ENCODE measurements around the gene SCO1. TPM values are rescaled to one million over a fixed set of nuclear protein-coding genes. Genes with fewer than 3 reads are reported as not detected.
"Not testable (repeated sequence)": the region's sequence is repeated elsewhere in the genome, so short reads cannot be mapped to it uniquely, and the experiment has no call there.

SCO1 gene
- total RNA-seq, 1 experiment from 2014 or later = 24.7 TPM

DNA sequence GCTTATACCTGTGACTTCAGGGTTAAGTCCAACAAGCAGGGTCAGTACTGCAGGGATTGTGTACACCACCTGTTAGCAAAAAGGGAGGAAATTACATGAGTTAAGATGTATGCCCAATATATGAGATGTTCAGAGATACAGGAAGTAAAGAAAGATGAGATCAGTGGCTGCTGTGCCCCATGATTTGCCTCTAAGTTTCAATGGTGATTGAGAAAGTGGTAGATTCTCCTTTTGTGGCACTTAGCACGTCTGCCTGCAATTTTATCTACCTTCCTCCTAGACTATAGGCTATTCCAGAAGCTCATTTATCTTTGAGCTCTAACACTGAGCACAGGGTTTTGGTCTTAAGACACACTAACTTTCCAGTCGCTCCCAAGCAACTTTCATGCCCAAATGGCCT, 28.9 kb upstream of the SCO1 start:
- DNase-seq (ENCODE audit: low spot score) = no peak

DNA sequence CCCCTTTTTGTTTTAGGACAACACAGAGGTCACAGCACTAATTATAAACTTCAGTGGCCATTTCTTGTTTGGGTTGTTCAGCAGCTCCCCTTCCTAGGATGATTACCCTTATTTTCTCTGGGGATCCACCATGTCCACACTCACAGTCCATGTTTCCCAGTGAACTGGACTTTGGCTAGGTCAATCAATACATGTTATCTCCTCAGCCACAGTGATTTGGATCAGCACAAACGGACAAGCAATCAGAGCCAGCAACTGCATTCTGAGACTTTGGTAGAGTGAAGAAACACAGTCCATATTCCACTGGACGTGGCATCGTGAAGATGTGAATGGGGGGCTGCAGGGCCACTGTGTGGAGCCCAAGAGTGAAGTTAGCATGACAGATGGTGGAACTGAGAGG, 27.9 kb upstream of the SCO1 start:
- DNase-seq (ENCODE audit: low spot score) = no peak

DNA sequence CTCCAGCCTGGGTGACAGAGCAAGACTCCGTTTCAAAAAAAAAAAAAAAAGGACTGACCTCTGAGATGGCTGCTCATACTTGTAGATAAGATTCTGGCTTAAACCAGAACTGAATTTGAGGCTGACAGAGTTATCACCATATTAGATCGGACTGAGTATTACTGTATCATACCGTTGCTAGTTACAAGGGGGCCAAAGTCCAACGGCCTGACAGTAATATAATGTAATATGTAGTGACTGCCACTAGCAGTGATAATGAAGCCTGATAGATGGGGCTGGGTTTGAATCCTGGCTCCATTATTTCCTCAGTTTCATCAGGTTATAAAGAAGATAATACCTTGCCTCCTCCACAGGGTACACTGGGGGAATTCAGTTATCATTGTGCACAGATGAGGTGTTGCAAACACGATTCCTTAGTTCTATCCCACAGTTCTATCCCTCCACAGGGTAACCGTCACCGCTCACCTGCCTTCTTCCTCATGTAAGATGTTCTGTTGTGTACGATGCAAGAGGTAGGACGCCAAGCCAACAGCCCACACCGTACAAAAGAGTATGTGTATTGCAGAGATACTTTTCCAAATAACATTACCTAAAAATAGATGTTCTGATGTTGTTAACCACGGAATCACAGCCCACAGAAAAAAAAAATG, 27.3 kb upstream of the SCO1 start:
- no peak for DNase-seq (ENCODE audit: low spot score)

DNA sequence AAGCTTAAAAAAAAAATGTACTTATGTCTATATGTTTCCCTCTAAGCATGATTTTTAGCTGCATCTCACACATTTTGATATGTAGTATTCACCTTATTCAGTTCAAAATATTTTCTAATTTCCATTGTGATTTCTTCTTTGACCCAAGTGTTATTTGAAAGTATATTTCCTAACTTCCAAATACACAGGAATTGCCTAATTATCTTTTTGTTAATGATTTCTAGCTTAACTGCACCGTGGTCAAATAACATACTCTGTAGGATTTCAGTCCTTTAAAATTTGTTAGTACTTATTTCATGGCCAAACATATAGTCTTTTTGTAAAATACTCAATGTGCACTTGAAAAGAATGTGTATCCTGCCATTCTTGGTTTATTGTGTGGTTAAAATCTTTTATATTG, 21.2 kb upstream of the SCO1 start:
- no peak for DNase-seq (ENCODE audit: low spot score)

DNA sequence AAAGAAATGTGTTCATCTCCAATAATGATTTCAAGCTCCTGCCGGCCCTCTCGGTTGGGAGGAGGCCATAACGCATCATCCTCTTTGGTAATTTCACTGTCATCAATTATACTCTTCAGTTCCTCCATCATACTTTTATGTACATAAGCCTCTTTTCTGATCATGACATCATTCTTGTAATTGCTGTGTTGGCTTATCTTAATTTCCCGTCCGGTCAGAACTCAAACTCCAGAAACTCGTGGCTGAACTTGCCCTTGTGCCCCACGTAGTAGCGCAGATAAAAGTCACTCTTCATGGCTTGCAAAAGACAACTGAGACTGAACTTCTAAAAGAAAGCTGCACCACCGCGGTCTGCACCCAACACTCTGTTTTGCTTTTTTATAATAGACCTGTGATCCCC, 18.9 kb upstream of the SCO1 start:
- DNase-seq (ENCODE audit: low spot score) = no peak

DNA sequence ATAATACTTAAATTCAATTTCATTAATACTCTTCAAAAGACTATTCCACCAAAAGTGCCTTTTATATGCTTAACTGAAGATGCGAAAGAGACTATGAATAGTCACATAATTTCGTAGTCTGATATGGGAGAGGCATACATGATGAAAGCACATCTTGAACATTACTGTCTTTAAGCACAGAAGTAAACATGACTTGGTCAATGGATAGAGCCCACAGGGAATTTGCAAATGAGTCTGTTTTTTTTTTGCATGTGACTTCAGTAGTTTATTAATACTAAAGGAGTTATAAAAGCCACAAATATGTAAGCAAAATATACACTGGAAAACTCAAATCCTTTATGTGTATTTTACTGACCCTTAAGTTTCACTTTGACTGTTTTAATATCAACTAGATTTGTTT, 16.0 kb upstream of the SCO1 start:
- no peak for DNase-seq (ENCODE audit: low spot score)

DNA sequence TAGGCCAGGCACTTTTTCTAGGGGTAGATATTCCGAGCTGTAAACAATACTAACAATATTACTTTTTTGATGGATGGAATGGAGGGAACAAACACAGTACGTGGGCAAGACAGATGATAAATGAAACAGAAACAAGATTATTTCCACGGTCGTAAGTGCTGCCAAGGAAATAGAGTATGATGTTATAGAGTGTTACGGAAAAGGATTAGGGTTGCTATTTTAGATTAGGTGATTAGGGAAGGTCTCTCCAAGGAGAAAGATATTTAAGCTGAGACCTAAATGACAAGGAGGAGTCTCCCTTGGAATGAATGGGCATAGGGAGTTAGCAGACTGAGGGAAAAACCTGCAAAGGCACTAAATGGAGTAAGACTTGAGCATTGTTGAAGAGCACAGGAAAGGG, 8.4 kb upstream of the SCO1 start:
- DNase-seq (ENCODE audit: low spot score) = no peak

DNA sequence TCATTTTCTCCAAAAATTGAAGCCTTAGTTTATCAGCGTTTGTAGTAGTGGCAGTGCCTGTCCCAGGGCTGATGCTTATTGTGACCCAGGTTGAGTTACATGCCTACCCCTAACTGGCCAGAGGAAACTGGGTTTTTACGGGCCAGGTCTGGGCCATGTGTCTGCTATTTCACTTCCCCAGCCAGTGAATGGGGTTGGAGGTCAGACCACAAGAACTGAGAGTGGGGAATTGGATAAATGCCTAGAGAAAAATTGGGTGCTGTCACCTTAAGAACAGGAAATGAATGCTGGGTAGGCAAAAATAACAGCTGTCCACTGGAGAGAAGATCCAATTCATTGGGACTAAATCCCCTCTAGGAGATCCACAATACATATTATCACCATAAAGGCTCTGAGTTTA, 5.2 kb upstream of the SCO1 start:
- no peak for DNase-seq (ENCODE audit: low spot score)

DNA sequence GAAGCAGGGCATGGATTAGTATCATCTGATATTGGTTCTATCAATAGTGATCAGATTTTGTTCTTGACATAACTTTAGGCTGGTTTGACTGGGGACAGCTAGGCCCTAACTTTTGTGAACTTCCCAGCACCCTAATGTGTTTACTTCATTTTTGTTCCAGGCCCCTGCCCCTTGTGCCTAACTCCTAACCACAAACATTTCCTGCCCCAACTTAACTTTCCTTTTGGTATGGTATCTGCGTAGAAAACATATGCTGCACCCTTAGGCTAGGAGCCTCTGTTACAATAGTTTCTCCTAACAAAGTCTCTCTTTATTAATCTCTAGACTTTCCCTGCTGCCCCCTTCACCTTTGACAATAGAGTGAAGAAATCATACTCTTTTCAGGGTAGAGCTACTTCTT, 2.5 kb upstream of the SCO1 start:
- no peak for DNase-seq (ENCODE audit: low spot score)

DNA sequence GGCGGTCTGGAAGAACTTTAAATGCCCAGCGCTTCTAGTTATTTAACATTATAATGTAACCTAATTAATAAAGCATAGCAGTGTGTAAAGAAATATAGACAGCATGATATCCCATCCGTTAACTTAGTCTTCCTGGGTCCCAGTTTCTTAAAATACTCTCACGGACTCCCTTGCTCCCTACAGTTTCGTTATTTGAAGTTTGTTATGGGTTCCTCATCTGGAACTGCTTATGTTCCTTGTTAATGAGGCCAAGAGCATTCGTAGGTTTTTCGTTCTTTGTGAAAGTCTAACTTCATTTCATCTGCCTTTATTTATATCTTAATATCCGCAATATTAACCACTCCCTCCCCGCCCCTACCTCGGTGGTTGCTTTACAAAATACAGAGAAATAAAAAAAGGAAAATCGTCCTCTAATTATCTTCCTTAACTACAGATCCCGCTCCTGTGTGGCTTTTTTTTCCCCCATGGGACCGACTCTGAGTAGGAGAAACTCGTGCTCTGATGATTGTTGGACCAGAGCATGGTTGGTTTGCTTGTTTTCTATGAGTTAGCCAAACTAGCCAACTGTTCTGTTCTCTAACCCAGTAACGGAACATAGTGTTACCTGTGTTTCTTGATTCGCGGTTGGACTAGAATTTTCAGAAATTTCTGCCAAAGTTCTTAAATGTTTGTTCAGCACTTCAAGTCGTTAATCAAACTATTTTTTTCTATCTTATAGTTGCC, 924 bp upstream of the SCO1 start:
- no peak for DNase-seq (ENCODE audit: low spot score)

DNA sequence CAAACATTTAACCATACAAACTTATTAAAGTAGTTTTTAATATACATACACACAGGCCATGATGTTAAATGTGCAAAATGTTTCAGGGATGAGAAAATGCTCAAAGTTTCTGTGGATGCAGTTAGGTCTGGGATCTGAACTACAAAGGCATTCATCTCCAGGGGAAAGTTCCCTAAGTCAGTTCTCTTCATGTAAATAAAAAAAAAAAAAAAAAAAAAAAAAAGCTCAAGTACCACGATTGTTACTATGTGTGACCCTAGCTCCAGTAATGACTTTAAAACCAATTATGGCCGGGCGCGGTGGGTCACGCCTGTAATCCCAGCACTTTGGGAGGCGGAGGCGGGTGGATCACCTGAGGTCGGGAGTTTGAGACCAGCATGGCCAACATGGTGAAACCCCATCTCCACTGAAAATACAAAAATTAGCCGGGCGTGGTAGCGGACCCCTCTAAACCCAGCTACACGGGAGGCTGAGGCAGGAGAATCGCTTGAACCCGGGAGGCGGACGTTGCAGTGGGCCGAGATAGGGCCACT, 1.4 kb downstream of the SCO1 start:
- not testable (repeated sequence) for DNase-seq (ENCODE audit: low spot score)

DNA sequence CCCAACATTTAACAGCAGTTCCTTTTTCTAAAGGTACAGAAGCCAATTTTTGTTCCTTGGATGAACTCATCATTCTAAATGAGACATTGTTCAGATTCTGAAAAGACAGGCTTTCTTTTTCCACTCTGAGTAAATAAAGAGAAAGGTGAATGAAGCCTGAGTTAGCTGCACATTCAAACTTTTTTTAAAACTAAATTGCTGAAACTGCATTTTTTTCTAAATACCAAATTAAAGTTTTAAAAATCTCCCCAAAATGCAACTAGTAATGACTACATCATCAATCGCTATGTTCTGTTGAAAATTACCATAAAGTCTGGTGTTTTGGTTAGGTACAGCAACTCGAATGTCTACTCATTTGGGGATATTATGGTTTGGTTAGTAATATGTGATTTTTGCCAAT, 9.8 kb downstream of the SCO1 start:
- no peak for DNase-seq (ENCODE audit: low spot score)

DNA sequence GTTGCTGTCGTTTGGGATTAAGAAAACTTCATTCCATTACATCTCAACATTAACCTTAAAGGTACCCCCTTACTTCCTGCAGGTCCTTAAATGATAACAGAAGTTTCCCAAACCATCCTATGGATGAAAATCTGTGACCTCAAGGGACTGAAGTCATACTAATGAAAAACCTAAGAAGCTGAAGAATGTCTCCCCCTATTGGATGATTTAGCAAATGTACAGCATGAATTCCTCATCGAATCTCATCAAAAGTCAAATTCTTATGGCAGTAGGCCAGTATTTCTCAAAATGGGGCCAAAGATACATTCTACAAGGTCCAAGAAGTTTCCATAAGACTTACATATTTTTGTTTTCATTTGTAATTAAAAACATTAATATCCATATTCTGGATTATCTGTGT, 13.5 kb downstream of the SCO1 start:
- no peak for DNase-seq (ENCODE audit: low spot score)

DNA sequence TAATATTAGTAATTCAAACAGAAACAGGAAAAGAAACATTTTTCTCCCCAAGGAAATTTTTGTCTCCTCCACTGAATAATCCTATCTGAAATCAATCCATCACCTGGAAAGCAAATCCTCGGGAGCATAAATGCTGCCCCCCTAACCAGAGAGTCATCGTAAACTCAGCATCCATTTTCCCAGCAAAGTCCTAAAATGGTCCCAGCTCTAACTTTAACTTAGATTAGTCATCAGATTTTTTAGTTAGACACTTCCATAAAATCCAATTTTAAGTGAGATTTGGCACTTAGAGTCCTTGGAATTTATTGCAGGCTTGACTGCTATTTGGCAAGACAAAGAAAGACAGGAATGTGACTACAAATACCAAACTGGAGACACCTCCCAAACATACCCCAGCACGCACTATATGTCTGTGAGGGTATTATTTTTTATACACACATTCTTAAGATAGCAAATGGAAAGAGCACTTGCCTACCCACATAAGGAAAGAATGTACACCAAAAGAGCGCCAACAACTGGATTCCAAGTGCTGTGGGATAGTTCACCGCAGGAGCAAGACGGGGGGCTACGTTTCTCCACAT, 15.4 kb downstream of the SCO1 start:
- no peak for DNase-seq (ENCODE audit: low spot score)

DNA sequence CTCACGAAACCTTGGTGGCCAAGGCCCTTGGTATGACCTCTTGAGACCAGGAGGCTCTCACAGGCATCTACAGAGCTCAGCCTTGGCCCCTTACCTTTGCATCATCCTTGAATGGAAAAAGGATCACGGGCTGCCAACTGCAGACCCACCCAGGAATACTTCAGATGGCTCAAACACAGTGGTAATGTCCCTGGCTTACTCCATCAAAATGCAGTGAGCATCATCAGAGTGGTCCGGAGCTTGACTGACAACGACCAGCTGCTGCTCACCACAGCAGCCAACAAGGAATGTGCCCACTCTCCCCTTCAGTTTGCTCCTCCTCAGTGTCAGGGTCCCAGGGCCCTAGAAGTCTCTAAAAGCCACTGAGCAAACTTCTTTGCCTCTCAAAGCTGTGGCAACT, 22.6 kb downstream of the SCO1 start:
- no peak for DNase-seq (ENCODE audit: low spot score)

DNA sequence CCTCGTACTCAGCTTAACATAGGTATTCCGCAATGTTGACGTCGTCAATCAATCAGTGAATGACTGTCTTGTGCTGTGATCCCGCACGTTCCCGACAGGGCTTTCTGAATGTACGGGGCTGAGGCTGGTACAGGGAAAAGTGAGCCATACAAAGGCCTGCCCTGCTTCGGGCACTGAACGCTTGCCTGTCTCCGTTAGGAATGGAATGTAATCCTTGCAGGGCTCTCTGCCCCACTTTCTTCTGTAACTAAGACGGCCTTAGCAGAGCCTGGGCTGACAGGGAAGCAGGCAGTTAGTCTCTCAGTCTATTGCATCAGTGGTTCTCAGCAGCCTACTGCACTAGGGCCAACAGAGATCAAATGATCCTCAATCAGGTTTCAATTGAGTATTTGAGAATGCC, 24.0 kb downstream of the SCO1 start:
- DNase-seq (ENCODE audit: low spot score) = no peak

DNA sequence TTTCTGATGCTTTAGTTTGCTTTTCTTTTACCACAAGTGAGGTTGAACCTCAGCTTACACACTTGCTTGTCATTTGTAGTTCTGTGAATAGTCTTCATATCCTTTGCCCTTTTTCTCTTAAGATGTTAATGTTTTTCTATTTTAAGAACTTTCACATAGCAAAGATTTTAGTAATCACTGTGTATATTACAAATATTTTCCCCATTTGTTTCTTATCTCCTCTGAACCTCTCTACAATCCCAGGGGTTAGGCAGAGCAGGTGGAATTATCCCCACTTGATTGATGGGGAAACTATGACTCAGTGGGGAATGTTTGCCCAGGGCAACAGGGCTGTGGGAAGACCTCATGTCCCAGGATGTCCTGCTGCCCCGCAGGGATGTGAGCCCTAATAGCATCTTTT, 28.6 kb downstream of the SCO1 start:
- DNase-seq (ENCODE audit: low spot score) = no peak

DNA sequence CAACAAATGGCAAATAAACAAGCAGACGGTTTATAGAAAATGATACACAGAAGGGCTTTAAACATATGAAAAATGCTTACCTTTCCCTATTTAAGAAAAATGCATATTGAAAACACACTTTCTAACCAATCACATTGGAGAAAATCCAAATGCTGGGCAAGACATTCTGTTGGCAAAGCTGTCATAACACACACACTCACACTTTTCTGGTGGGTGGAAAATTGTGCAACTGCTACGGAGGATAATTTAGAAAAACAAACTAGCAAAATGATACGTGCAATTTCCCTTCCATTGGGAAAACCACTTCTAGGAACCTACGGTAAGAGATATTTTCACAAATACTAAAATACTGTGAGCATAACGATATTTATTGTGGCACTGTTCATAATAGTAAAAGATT, 30.4 kb downstream of the SCO1 start:
- DNase-seq (ENCODE audit: low spot score) = no peak

DNA sequence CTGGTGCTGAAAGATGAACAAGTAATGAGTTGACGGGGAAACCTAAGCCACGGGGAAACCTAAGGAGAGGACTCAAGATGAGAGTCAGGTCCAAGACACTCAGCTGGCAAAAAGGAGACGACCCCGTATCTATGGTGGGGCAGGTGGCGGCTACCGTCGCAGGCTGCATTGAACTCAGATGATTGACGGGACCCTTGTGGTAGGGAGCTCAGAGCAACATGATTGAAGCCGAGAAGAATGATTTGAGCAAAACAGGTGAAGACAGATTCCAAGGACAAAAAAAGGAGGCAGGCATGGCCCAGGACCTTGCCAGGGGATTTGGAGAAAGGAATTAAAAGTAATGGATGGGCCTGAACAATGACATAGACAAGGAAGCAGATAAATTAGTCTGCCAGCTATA, 32.8 kb downstream of the SCO1 start:
- no peak for DNase-seq (ENCODE audit: low spot score)

DNA sequence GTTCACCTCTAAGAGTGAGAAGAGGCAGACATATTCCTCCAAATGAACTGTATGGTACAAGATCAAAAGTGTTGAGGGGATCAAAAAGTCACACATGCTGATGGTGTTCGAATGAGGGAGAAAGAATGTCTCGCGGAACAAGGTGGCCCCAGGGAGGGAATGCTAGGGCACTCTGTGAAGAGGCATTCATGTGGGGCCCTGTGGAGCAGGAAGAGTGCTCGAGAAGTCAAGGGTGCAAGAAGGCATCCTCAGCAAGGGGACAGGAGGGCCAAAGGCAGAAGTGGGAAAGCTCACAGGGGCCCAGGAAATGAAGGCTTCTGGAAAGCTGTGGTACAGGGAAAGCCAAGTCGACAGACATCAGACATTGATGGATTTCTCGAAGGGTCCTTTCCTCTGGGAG, 34.1 kb downstream of the SCO1 start:
- DNase-seq (ENCODE audit: low spot score) = no peak

DNA sequence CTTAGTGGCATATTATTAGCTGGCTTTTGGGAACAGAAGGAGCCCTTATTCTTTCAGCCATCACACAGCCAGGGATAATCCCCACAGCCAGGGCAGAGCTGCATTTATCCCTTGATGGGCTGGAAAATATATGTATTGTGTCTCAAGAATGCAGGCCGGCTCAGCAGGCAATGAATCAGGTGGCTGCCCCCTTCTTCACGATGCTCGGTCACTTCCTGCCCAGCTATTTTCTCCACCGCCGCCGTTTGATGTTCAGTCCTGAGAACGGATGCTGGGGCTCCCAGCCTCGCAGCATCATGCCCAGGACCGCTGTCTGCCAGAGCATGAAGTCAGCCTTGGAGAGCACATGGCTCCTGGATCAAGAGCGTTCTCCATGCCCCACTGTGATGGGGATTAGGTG, 35.9 kb downstream of the SCO1 start:
- no peak for DNase-seq (ENCODE audit: low spot score)

DNA sequence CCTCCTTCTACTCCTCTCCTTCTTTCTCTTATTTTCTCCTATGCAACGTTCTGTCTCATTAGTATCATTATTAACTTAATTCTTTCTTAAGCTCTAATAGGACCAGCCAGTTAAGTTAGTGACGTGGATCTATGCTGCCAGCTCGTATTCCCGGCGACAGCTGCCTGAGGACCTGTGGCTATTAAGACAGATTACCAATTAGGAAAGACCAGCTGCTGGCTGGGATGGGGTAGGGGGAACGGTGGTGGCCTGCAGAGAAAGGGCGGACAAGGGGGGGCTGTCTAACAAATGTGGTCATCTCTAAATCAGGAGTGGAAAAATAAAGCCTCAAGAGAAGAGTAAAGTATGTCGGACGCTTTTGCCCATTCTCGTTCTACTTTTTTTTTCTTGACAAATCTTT, 39.5 kb downstream of the SCO1 start:
- DNase-seq (ENCODE audit: low spot score) = no peak

DNA sequence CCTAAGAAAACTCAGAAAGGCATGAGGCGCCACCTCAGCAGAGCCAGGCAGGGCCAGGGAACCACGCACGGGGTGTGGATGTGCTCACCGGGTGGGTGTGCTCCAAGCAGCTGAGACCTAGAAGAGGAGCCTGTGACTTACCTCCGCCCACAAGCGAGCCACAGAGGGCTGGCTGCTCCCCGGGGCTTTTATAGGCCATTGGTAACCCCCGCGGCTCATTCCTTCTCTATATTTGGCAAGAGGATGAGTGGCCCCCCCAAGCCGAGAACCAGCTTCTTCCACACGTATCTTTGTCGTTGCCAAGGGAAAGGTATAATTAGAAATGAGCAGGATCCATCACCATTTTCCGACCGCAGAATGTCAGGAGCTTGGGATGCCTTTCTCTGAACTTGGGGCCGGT, 40.2 kb downstream of the SCO1 start, which contains the start of gene MYH3:
Gene MYH3, minus strand, starts transcription at position 162 of the 400 bp plus-strand sequence. CDS start 2,245 bp downstream, outside the sequence.
- DNase-seq (ENCODE audit: low spot score) = no peak
